Transverse colon (tissue), 4 donors: ENCODE results near the gene TRAF3IP3.

Experiments used
- EP300 ChIP-seq: sonication (generic); formaldehyde crosslinking; IDR thresholded peaks from one replicate; pipeline ENCODE4 v1.6.1; 2017; ENCODE audit warnings: antibody characterized with exemption, low read depth
- POLR2A ChIP-seq: fragments of 450-650 bp; IDR thresholded peaks from one replicate; pipeline ENCODE4 v1.6.1; 2016; ENCODE audit warnings: antibody characterized with exemption, mild to moderate bottlenecking, moderate library complexity
- POLR2AphosphoS5 ChIP-seq, 3 donors: sonication (generic); formaldehyde crosslinking; IDR thresholded peaks; one replicate each; pipeline ENCODE4 v1.6.1; 2016; ENCODE audit warnings: antibody characterized with exemption in 3 of 3
- TF ChIP-seq, protein P1 (sequence below), 5 experiments: fragments of 200-600 bp in 3 of 5; fragments of 450-650 bp in 2 of 5; sonication (generic) in 3 of 5; IDR thresholded peaks; 1 replicate in 2 of 5; 2 replicates in 3 of 5; pipeline ENCODE4 v1.5.1; 2016 to 2017; ENCODE audit warnings: antibody characterized with exemption in 5 of 5, inconsistent platforms in 3 of 5, mild to moderate bottlenecking in 2 of 5, moderate library complexity in 1 of 5

DNA sequence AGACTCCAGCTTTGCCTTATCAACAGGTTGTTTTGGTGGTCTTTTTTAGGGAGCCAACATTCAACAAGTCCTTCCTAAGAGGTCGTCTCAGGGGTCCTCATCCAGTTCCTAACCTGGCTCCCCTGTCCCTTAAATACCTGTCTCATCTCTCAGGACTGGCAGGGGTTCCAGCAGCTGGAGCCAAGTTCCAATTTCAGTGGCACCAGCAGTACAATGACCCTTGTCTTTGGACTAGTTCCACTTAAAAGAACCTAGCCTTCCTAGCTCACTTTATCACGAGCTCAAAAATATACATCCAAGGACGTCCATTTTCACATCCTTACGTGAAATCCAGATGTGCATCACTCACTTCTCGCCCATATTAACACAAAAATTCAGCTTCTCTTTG is 18.7 kb upstream of the TRAF3IP3 start:
- TF ChIP-seq, protein P1, sequence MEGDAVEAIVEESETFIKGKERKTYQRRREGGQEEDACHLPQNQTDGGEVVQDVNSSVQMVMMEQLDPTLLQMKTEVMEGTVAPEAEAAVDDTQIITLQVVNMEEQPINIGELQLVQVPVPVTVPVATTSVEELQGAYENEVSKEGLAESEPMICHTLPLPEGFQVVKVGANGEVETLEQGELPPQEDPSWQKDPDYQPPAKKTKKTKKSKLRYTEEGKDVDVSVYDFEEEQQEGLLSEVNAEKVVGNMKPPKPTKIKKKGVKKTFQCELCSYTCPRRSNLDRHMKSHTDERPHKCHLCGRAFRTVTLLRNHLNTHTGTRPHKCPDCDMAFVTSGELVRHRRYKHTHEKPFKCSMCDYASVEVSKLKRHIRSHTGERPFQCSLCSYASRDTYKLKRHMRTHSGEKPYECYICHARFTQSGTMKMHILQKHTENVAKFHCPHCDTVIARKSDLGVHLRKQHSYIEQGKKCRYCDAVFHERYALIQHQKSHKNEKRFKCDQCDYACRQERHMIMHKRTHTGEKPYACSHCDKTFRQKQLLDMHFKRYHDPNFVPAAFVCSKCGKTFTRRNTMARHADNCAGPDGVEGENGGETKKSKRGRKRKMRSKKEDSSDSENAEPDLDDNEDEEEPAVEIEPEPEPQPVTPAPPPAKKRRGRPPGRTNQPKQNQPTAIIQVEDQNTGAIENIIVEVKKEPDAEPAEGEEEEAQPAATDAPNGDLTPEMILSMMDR (IDR thresholded peaks at IDR 0.05) = no peak
- no peak for TF ChIP-seq POLR2A
- TF ChIP-seq POLR2AphosphoS5 (IDR thresholded peaks at IDR 0.05) = no peak
- TF ChIP-seq EP300 = no peak
